GM21423 (cell line): ENCODE measurements around the gene ZNF730.
"Not testable (repeated sequence)": the region's sequence is repeated elsewhere in the genome, so short reads cannot be mapped to it uniquely, and the experiment has no call there.

Experiments
- ATAC-seq: cut with Tn5 transposase; IDR thresholded peaks from one replicate; pipeline ENCODE4 v1.9.1; 2021; ENCODE audit warnings: mild to moderate bottlenecking, moderate library complexity; ENCODE audit not compliant: unreplicated experiment

Gene ZNF730

DNA sequence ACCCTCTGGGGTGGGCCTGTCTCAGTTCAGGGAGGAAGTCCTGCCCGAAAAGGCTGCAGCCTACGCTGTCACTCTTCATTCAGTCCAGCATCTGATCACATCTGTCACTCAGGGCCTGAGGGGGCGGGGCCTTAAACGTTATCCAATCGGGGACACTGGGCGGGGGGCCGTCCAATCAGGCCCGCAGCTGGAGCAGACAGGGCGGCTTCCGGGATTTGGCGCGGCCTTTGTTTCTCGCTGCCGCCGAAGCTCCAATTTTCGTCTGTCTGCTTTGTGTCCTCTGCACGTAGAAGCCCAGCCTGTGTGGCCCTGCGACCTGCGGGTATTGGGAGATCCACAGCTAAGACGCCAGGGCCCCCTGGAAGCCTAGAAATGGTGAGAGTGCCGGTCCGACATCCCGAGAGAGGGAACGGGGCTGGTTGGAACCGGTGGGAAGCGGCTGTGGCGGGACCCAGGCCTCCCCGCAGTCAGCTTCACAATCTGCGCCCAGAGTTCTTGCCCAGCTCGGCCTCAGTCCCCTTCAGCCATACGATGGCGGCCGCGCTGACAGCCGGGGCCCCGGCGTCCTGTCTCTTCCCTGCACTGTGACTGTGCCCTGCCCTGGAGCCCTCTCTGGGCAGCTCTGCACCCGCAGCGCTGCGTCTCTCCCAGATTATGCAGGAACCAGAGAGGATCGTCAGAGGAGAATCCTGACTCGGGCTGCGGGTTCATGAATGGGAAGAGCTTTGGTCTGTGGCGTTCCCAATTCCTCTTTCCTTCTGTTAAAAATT, at the start of gene ZNF730:
TSS of gene ZNF730 (plus strand) at position 224 of the 770 bp plus-strand sequence. CDS start at position 373, 149 bp downstream.
- peak; percentile 97 for ATAC-seq

DNA sequence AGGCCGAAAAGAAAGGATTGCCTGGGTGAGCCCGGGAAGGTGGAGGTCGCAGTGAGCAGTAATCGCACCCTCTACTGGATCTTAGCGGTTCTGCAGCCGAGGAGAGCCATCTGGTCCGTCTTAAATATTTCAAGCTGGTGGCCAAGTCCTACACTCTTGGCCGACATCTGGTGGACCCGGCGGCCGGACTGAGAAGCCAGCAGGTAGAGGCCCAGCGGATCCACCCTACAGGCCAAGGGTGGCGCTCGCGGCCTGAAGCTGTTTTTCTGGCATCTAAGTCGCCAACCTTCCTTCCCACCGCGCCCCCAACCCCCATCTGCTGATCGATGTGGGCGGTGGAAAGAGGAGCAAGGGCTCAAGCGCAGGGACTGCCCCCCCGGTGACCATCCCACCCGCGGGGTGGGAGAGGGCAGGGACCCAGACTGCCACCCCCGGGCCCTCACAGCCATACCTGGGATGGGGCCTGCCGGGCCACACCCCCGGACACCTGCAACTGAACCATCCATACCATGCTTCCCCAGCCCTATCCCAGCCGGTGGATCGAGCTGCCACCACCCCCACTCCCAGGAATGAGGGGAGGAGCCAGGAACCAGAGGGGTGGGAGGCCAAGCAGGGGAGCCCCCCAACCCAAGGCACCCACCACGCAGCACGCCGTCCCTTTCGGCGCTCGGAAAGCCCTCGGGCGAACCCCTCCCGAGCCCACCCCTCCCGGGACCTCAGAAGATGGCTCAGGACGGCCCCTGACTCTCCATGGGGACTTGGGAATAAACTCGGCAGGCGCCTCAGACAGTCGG, 46.3 kb upstream of the ZNF730 start:
- ATAC-seq = no peak

DNA sequence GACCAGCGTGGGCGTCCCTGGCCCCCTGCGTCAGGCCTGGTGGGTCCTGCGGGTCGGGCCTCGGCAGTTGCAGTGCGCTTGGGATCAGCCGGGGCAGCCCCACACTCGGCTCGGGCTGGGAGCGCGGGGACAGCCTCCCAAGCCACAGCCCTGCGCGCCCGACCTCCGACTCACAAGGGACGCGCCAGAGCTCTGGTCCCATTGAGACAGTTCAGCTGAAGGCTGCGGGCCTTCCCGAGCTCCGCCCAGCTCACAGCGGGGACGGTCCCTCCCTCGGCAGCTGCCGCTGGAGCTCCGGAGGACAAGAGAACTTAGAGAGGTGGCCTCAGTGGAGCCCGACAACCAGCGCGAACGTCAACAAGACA, 45.7 kb upstream of the ZNF730 start:
- ATAC-seq = no peak

DNA sequence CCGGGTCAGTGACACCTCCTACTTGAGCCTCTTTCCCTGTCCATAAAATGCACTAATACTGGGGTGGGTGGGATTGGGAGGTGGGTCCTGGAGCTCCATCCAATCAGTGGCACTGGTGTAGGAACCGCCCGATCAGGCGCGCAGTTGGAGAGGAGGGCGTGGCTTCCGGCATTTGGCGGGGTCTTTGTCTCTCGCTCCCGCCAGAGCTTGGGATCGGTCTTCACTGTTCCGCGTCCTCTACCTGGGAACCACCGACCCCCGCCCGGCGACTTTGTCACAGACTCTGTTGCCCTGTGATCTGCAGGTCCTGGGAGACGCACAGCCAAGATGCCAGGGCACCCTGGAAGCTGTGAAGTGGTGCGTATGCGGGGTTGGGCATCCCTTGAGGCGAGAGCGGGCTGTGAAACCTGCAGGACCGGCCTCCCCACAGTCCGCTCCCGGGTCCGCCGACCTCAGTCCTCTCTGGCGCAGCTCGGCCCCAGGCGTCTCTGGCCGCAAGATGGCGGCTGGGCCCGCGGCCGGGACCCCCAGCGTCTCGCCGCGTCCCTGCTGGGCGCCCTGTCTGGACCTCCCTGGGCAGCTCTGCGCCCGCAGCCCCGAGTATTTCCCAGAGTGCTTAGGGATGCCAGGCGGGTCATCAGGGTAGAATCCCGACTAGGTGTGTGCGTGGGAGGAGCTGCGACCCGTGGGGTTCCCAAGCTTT, 41.6 kb upstream of the ZNF730 start:
- peak; percentile 68 for ATAC-seq

DNA sequence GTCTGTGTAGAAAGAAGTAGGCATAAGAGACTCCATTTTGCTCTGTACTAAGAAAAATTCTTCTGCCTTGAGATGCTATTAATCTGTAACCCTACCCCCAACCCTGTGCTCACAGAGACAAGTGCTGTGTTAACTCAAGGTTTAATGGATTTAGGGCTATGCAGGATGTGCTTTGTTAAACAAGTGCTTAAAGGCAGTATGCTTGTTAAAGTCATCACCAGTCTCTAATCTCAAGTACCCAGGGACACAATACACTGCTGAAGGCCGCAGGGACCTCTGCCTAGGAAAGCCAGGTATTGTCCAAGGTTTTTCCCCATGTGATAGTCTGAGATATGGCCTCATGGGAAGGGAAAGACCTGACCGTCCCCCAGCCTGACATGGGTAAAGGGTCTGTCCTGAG, 39.0 kb upstream of the ZNF730 start:
- ATAC-seq = not testable (repeated sequence)

GRCh38 chr19:23093832-23094231, 23.0 kb upstream of the ZNF730 start:
- no peak for ATAC-seq

DNA sequence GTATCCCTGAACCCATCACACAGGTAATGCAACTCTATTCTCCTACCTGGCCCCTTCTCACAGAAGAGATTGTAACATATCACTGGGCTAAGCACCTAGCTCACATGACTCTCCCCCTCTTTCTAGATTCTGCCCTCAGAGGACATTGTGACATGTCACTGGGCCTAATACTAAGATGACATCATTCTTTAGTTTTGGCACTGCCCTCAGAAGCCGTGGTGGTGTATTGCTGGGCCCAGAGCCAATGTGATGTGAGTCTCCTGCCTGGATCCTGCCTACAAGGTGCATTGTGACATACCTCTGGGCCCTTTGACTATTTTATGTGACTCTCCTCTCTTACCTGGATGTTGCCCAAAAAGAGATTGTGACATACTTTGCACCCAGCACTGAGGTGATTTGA, 21.4 kb upstream of the ZNF730 start:
- ATAC-seq = no peak

GRCh38 chr19:23098286-23098685, 18.5 kb upstream of the ZNF730 start:
- ATAC-seq = no peak

DNA sequence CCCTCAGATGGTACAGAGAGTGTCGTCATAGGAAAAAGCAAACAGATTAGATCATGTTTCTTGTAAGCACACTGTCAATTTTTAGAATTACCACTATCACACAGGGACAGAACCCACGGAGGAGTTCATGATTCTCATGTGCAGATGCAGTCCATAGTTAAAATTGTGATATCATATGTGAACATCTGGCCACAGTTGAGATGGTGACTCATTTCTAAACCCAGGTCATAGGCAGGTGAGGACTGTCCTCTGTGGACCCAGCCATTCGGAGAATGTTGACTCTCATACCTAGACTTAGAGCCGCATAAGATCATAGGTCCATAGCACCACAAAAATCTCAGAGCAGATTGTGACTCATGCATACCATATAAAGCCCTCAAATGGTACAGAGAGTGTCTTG, 17.8 kb upstream of the ZNF730 start:
- ATAC-seq = no peak

DNA sequence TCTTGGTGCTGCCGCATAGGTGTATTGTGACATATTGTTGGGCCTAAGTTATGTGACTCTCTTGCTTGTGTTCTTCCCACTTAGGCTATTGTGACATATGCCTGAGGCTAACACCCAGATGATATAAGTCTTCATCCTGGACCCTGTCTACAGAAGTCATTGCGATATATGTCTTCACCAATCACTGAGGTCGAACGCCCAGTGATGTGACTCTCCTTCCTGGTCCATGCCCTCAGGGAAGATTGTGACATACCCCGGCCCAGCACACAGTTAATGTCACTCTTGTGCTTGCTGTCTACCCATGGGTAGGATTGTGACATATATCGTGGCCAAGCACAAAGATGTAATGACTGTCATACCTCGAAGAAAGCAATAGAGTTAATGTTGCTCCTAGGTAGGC, 16.9 kb upstream of the ZNF730 start:
- no peak for ATAC-seq

DNA sequence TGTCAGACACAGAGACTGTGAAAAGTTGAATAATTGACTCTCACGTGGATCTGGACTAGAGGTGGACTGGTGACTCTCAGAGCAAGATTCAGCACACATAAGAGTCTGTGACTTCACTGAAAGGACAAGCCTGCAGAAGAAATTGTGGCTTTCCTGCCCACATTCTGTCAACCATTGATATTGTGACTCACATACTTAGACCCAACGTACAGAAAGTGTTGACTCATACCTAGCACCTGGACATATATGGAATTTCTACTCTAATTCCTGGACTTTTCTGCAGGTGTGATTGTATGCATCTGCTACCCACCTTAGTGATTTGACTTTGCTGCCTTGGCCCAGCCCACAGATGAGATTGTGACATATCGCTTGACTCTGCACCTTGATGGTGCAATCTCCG, 15.6 kb upstream of the ZNF730 start:
- no peak for ATAC-seq

DNA sequence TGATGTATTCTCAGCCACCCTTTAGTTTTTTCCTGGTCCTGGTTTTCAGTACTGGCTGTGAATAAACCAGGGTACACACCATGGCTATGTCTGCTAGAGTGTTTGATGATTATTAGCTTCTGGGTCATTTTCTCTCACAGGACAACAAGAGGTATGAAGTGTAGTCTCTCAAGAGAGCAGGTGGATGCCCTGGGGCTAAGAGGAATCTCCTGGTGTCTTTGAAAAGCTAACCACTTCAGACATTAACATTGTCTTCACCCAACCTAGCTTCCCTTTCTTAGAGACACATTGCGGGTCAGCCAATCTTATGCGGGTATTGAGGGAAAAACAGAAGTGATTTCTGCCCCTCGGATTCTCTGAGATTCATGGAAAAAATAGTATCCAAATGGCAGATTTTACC, 1.6 kb downstream of the ZNF730 start:
- no peak for ATAC-seq

GRCh38 chr19:23134211-23134610, 17.4 kb downstream of the ZNF730 start:
- ATAC-seq = not testable (repeated sequence)

DNA sequence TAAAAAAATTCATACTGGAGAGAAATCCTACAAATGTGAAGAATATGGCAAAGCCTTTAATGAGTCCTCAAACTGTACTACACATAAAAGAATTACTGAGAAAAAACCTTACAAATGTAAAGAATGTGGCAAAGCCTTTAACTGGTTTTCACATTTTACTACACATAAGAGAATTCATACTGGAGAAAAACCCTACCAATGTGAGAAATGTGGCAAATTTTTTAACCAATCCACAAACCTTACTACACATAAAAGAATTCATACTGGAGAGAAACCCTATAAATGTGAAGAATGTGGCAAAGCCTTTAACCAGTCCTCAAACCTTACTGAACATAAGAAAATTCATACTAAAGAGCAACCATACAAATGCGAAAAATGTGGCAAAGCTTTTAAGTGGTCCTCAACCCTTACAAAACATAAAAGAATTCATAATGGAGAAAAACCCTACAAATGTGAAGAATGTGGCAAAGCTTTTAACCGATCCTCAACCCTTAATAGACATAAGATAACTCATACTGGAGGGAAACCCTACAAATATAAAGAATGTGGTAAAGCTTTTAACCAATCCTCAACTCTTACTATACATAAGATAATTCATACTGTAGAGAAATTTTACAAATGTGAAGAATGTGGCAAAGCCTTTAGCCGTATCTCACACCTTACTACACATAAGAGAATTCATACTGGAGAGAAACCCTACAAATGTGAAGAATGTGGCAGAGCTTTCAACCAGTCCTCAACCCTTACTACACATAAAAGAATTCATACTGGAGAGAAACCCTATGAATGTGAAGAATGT, 29.0 kb downstream of the ZNF730 start:
- no peak for ATAC-seq

DNA sequence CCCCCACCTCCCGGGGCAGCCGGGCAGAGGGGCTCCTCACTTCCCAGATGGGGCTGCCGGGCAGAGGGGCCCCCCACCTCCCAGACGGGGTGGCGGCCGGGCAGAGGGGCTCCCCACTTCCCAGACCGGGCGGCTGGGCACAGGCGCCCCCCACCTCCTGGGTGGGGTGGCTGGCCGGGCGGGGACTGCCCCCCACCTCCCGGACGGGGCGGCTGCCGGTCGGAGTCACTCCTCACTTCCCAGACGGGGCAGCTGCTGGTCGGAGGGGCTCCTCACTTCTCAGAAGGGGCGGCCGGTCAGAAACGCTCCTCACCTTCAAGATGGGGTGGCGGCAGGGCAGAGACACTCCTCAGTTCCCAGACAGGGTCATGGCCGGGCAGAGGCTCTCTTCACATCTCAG, 43.9 kb downstream of the ZNF730 start:
- ATAC-seq = no peak

DNA sequence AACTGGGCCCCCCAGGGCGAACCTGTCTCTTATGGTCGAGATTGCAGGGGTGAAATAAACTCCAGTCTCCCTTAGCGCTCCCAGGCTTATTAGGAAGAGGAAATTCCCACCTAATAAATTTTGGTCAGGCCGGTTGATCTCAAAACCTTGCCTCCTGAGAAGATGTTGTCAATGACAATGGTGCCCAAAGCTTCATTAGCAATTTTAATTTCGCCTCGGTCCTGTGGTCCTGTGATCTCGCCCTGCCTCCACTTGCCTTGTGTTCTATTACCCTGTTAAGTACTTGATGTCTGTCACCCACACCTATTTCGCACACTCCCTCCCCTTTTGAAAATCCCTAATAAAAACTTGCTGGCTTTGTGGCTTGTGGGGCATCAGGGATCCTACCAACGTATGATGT, 51.5 kb downstream of the ZNF730 start:
- not testable (repeated sequence) for ATAC-seq

GRCh38 chr19:23183251-23183650, 66.4 kb downstream of the ZNF730 start:
- no peak for ATAC-seq

DNA sequence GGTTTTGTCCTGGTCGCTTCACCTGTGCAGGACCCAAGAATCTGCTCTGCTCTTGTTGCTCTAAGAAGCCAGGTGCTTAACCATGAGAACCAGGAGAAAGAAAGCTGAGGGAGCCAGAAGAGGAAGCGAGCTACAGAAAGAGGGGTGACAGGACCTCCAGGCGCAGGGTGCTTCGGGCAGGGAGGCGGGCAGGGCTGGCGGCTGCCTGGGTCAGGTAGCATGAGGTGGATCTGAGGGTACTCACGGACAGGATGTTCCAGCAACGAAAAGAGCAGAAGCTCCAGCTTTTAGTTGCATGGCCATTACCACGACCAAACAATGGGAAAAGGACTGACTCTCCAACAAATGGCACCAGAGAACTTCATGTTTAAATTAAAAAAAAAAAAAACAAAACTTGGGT, 73.5 kb downstream of the ZNF730 start:
- no peak for ATAC-seq
